Stomach (tissue), 4 donors: ENCODE measurements around the gene PMFBP1.

Experiments
- EP300 ChIP-seq: sonication (generic); formaldehyde crosslinking; IDR thresholded peaks from one replicate; pipeline ENCODE4 v1.6.1; 2017; ENCODE audit warnings: antibody characterized with exemption
- POLR2A ChIP-seq, 4 donors: fragments of 450-650 bp; IDR thresholded peaks; one replicate each; pipeline ENCODE4 v1.6.1; 2016; ENCODE audit warnings: antibody characterized with exemption in 4 of 4, control low read depth in 2 of 4, mild to moderate bottlenecking in 1 of 4, moderate library complexity in 1 of 4
- TF ChIP-seq, protein P1 (sequence below), 7 experiments: fragments of 450-650 bp in 4 of 7; fragments of 200-600 bp in 3 of 7; sonication (generic) in 3 of 7; IDR thresholded peaks; one replicate each; pipeline ENCODE4 v1.5.1; 2016 to 2019; ENCODE audit warnings: antibody characterized with exemption in 7 of 7, control low read depth in 2 of 7, mild to moderate bottlenecking in 1 of 7

DNA sequence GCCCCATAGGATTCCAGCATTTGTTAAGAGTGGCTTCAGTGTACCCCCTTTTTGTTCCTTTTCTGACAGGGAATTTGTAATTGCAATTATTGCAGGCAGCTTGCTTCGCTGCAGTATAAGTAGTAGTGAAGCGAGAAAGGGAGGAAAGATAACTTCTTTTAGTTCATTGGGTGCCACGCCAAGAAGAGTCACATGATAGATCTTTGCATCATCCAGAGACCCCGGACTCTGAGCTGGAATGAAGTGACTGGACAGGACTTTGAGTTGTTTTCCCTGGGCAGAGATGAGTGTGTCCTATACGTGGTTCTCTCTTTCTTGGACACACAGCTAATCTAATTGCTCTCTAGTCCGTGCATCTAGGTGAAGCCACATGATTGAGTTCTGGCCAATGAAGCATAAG lies 44.8 kb upstream of the PMFBP1 start:
- TF ChIP-seq, protein P1, sequence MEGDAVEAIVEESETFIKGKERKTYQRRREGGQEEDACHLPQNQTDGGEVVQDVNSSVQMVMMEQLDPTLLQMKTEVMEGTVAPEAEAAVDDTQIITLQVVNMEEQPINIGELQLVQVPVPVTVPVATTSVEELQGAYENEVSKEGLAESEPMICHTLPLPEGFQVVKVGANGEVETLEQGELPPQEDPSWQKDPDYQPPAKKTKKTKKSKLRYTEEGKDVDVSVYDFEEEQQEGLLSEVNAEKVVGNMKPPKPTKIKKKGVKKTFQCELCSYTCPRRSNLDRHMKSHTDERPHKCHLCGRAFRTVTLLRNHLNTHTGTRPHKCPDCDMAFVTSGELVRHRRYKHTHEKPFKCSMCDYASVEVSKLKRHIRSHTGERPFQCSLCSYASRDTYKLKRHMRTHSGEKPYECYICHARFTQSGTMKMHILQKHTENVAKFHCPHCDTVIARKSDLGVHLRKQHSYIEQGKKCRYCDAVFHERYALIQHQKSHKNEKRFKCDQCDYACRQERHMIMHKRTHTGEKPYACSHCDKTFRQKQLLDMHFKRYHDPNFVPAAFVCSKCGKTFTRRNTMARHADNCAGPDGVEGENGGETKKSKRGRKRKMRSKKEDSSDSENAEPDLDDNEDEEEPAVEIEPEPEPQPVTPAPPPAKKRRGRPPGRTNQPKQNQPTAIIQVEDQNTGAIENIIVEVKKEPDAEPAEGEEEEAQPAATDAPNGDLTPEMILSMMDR (IDR thresholded peaks at IDR 0.05): no peak
- TF ChIP-seq POLR2A (IDR thresholded peaks at IDR 0.05) (no peak), EP300 (no peak)
